Common myeloid progenitor, CD34-positive (primary cell): ENCODE results near the gene RAD51B.
A peak's percentile ranks its signal among the peaks of the same experiment; 100 is the strongest.

ENCODE experiments used
- CTCF ChIA-PET: fragments of 350-600 bp; sonication (Branson Sonifier 250); formaldehyde crosslinking; loops from one replicate; lab custom pipeline; 2021; ENCODE audit warnings: antibody characterized with exemption; lab: Charles Lee
- POLR2A ChIA-PET: fragments of 350-600 bp; sonication (Branson Sonifier 250); formaldehyde crosslinking; loops from one replicate; lab custom pipeline; 2021; ENCODE audit warnings: antibody characterized with exemption; lab: Charles Lee
- DNase-seq, 3 donors: peaks; one replicate each; pipeline versions ENCODE4 v3.0.0 to v3.0.0-alpha.2; 2013
- H3K27ac ChIP-seq, 2 experiments: 1 replicate in 1 of 2; 2 replicates in 1 of 2; pipeline ENCODE4 v1.7.0; 2013; ENCODE audit warnings: inconsistent platforms in 2 of 2, low read length in 2 of 2, mild to moderate bottlenecking in 2 of 2, low read depth in 1 of 2, moderate library complexity in 1 of 2; ENCODE audit not compliant: severe bottlenecking in 2 of 2, insufficient read depth in 1 of 2, poor library complexity in 1 of 2
- H3K27me3 ChIP-seq, 5 experiments: replicated peaks in 2 of 5; 1 replicate in 3 of 5; 2 replicates in 2 of 5; pipeline versions ENCODE4 v1.6.1 to v1.7.0; 2013; ENCODE audit warnings: low read length in 4 of 5, mild to moderate bottlenecking in 2 of 5, moderate library complexity in 2 of 5, inconsistent platforms in 1 of 5; ENCODE audit not compliant: insufficient read depth in 5 of 5, control insufficient read depth in 4 of 5
- H3K36me3 ChIP-seq, 4 experiments: 1 replicate in 2 of 4; 2 replicates in 2 of 4; pipeline versions ENCODE4 v1.6.1 to v1.7.0; 2013; ENCODE audit warnings: low read length in 3 of 4, control low read depth in 1 of 4, mild to moderate bottlenecking in 1 of 4; ENCODE audit not compliant: control insufficient read depth in 4 of 4, insufficient read depth in 4 of 4
- H3K4me1 ChIP-seq, 4 experiments: 1 replicate in 3 of 4; 2 replicates in 1 of 4; pipeline versions ENCODE4 v1.6.1 to v1.7.1; 2013; ENCODE audit warnings: low read length in 3 of 4, mild to moderate bottlenecking in 3 of 4, control low read depth in 1 of 4, inconsistent platforms in 1 of 4, moderate library complexity in 1 of 4; ENCODE audit not compliant: control insufficient read depth in 4 of 4, insufficient read depth in 4 of 4; ENCODE audit errors: control extremely low read depth in 1 of 4
- H3K4me3 ChIP-seq, 7 experiments: 1 replicate in 4 of 7; 2 replicates in 3 of 7; pipeline versions ENCODE4 v1.5.1 to v1.7.0; 2013; ENCODE audit warnings: mild to moderate bottlenecking in 7 of 7, low read length in 6 of 7, moderate library complexity in 6 of 7, inconsistent platforms in 2 of 7, low read depth in 2 of 7, control low read depth in 1 of 7; ENCODE audit not compliant: insufficient read depth in 4 of 7, control insufficient read depth in 1 of 7; ENCODE audit errors: extremely low read depth in 1 of 7
- H3K9me3 ChIP-seq, 5 experiments: 1 replicate in 4 of 5; 2 replicates in 1 of 5; pipeline versions ENCODE4 v1.6.1 to v1.7.1; 2013; ENCODE audit warnings: low read length in 4 of 5, mild to moderate bottlenecking in 2 of 5, inconsistent platforms in 1 of 5, low read depth in 1 of 5, moderate library complexity in 1 of 5; ENCODE audit not compliant: control insufficient read depth in 4 of 5, insufficient read depth in 2 of 5; ENCODE audit errors: control extremely low read depth in 1 of 5
- WGBS: methylation state at CpG from one replicate; pipeline ENCODE4 v1.1.5; 2013; ENCODE audit not compliant: insufficient coverage; 5-methylcytosine and 5-hydroxymethylcytosine counted together

RAD51B gene

GRCh38 chr14:68594737-68595380 lies 775.3 kb downstream of the RAD51B start:
- Histone ChIP-seq H3K9me3 (no peaks in the 10 kb centered on the region), H3K4me3 (no peak overlapping the region), H3K4me1 (peaks cover 10 to 52% (median 29%) of the 10 kb centered on the region in 4 experiments), H3K27ac (no peak overlapping the region), H3K27me3 (no peaks in the 10 kb centered on the region), H3K36me3 (no peaks in the 10 kb centered on the region)
- ChIA-PET CTCF (interaction anchor here (1.3 kb wide), 1 partner anchor 38 kb away, joined by 3 read pairs; no protein-coding TSS in a partner anchor), POLR2A (no interaction called here)
- 98% methylated on average over 6 of the region's 6 CpGs for whole genome bisulfite sequencing
- DNase-seq, result no peak

GRCh38 chr14:68596211-68596610 lies 776.6 kb downstream of the RAD51B start:
- ChIA-PET POLR2A (no interaction called here), CTCF (interaction anchor here (1.7 kb wide), 1 partner anchor 8 kb away, joined by 4 read pairs; no protein-coding TSS in a partner anchor)
- WGBS, result 73% methylated on average over 5 of the region's 7 CpGs
- DNase-seq, result no peak
- Histone ChIP-seq H3K4me1 (peaks cover 10 to 52% (median 29%) of the 10 kb centered on the region in 4 experiments), H3K9me3 (no peaks in the 10 kb centered on the region), H3K27ac (no peak overlapping the region), H3K27me3 (no peaks in the 10 kb centered on the region), H3K36me3 (no peaks in the 10 kb centered on the region), H3K4me3 (no peak overlapping the region)

GRCh38 chr14:68596701-68597100 lies 777.1 kb downstream of the RAD51B start:
- WGBS, result 88% methylated on average over 10 of the region's 10 CpGs
- ChIA-PET POLR2A (no interaction called here), CTCF (interaction anchor here (1.7 kb wide), 1 partner anchor 9 kb away, joined by 4 read pairs; no protein-coding TSS in a partner anchor)
- Histone ChIP-seq H3K36me3 (no peaks in the 10 kb centered on the region), H3K4me3 (no peak overlapping the region), H3K27me3 (no peaks in the 10 kb centered on the region), H3K27ac (no peak overlapping the region), H3K4me1 (peaks cover 10 to 52% (median 29%) of the 10 kb centered on the region in 4 experiments), H3K9me3 (no peaks in the 10 kb centered on the region)
- no peak for DNase-seq

- CTCF ChIA-PET, result interaction anchor here (0.9 to 1.5 kb wide), 3 partner anchors 8 to 236 kb away, joined by 3 to 4 read pairs (median 3); no protein-coding TSS in a partner anchor
- H3K9me3 ChIP-seq, result no peaks in the 10 kb centered on the region
- no peak overlapping the region for H3K27ac ChIP-seq
- H3K4me3 ChIP-seq, result no peak overlapping the region
- H3K27me3 ChIP-seq, result no peaks in the 10 kb centered on the region
- no peak for DNase-seq
- peaks cover 10 to 49% (median 29%) of the 10 kb centered on the region in 4 experiments for H3K4me1 ChIP-seq
- POLR2A ChIA-PET, result interaction anchor here (0.6 kb wide), 1 partner anchor 706 kb away, joined by 5 read pairs; no protein-coding TSS in a partner anchor
- WGBS, result 80% methylated on average over 1 of the region's 2 CpGs
- no peaks in the 10 kb centered on the region for H3K36me3 ChIP-seq
Measured at GRCh38 chr14:68598089-68598488, 778.5 kb downstream of the RAD51B start.

GRCh38 chr14:68598621-68599447 lies 779.3 kb downstream of the RAD51B start:
- Histone ChIP-seq H3K4me1 (peaks cover 4 to 42% (median 22%) of the 10 kb centered on the region in 4 experiments), H3K4me3 (peak overlapping the region in 2 of 7 experiments; percentile 8 to 50), H3K9me3 (no peaks in the 10 kb centered on the region), H3K27ac (no peak overlapping the region), H3K27me3 (no peaks in the 10 kb centered on the region), H3K36me3 (no peaks in the 10 kb centered on the region)
- 38% methylated on average over 16 of the region's 22 CpGs for WGBS
- peak in 2 of 3 donors; percentile 57 to 60 for DNase-seq
- CTCF ChIA-PET, result interaction anchor here (0.9 to 1.5 kb wide), 2 partner anchors 10 to 237 kb away, joined by 3 read pairs; no protein-coding TSS in a partner anchor
- POLR2A ChIA-PET, result interaction anchor here (0.6 kb wide), 1 partner anchor 707 kb away, joined by 5 read pairs; no protein-coding TSS in a partner anchor

GRCh38 chr14:68599896-68600610 lies 780.5 kb downstream of the RAD51B start:
- Histone ChIP-seq H3K4me3 (no peak overlapping the region), H3K36me3 (no peaks in the 10 kb centered on the region), H3K27me3 (no peaks in the 10 kb centered on the region), H3K9me3 (peaks cover 0 to 8% (median 0%) of the 10 kb centered on the region in 5 experiments), H3K4me1 (peaks cover 1 to 30% (median 11%) of the 10 kb centered on the region in 4 experiments), H3K27ac (no peak overlapping the region)
- WGBS, result 92% methylated on average over 9 of the region's 9 CpGs
- DNase-seq, result no peak
- ChIA-PET POLR2A (no interaction called here), CTCF (no interaction called here)
